ENCODE results near the gene NMNAT3.

NMNAT3 gene

DNA sequence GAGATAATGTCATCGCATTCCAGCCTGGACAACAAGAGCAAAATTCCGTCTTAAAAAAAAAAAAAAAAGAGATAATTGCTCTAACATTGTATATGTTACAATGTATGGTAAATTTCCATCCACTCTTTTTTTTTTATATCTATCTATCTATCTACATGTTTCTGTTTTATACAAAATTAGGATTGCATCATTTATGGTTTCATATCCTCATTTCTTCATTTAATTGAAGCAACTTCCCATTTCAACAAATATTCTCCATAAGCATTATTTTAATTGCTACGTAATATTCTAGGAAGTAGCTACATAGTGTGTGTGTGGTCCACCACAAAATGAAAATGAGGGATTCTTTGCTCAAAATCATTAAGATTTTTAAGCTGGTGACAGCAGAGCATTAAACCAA is 156.6 kb downstream of the NMNAT3 start:
- DNase-seq (ENCODE audit: low spot score): no peak

DNA sequence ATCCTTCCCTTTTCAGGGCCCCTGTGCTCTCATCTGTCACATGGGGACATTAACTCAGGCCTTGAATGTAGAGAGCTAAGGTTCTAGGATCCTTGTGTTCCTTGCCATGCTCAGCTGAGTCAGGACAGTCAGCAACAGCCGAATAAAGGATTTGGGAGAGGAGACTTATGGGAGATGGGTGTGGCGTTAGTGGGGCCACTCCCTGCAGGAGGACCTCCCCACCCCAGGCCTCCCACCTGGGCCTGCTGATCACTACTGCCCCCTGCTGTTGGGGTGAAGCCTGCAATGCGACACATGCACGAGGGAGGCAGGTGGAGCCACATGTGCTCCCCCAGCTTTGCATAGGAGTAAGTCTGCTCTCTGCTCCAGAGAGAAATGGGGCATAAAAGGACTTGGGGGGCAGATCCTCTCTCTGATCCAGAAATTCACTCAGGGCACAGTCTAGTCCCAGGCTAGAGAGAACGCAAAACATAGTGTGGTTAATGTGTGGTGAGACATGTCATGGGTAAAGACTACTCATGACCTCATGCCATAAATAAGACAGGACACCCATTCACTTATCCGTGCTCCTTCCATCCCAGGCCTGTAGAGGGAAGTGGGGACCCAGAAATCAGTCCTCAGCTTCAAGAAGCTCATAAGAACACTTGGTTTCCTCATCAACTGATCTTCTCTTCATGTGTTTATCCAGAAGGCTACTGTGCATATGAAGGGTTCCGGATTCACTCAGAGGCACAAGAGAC is 157.6 kb downstream of the NMNAT3 start:
- DNase-seq (ENCODE audit: low spot score): peak; percentile 70

DNA sequence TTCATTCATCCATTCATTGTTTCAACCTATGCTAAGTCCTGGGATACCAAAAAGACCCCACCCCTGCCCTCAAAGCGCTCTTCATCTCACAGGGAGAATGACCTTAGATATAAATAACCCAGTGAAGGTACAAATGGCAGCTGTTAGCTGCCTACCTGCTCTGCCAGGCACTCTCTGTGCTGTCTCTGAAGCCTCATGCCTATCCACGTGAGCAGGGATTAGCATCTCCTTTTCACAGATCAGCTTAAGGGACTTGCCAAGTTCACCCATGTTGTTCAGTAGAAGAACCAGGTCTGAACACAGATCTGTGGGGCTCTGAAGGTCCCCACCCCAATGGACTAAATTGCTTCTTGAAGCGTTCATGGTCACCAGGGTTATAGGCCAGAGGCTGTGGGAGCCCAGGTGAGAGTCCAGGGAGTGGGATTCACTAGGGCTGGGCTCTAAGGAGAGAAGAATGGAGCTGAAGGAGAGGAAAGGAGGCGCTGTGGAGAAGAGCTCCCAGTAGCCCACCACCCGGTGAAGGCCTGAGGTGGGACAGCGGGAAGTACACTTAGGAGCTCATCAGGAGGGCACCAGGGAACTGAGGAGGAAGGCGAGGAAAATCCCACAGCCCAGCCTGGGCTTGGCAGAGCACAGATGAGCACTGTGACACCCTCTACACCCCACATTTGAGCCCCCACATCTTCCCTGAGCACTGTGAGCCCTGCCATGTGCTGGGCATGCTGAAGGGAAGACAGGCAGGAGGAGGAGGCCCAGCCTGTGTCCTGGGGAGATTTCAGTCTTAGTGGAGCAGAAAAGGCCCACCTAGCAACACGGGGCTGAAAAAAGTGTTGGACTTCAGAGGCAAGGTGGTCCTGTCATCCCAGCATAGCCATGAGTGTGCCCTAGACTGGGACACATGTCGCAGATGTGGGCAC is 158.6 kb downstream of the NMNAT3 start:
- no peak for DNase-seq (ENCODE audit: low spot score)

DNA sequence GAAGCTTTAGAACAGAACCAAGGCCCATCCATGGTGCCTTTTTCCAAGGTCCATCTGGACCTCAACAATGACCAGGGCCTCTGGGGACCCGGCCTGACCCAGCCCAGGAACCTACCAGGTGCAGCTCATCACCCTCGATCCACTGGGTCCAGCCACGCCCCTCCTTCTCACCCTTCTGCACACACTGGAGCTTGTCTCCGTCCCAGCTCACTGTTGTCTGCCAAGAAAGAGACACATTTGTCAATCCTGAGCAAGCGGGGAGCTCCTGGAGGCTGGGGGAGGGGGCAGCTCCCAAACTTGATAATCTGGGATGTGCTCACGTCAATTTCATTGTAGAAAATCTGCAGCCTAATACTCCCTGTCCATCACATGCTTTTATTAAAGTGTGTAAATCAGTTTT is 159.5 kb downstream of the NMNAT3 start:
- no peak for DNase-seq (ENCODE audit: low spot score)

DNA sequence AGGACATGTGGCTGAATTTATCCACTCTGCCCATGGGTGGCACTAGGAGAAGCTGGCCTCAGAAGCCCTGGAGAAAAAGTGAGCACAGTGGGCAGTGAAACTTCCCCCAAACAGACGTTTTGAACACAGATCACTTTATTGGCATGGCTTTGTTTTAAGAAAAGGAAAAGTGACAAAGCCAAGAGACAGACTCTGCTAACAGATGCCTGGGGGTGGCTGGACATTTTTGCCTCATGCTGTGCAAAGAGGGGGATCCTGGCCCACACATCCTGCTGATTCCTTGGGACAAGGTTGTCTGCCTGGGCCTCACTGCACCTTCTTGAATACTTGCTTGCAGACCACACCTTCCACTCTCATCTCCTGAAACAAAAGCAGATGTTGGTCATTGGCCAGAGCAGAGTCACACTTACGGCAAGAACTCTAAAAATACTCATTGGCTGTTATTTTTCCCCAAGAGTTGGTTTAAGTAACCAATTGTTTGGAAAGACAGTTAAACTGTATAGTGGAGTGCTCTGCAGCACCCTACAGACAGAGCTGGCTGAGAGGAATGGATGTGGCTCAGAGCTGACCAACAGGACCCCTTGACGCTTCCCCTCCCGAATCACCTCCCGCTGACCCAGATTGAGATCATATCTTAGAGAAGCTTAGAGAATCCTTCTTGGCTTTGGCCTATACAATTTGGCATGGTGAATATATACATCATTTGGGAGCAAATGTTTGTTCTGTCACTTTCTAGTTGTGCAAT is 160.3 kb downstream of the NMNAT3 start:
- DNase-seq (ENCODE audit: low spot score): no peak

DNA sequence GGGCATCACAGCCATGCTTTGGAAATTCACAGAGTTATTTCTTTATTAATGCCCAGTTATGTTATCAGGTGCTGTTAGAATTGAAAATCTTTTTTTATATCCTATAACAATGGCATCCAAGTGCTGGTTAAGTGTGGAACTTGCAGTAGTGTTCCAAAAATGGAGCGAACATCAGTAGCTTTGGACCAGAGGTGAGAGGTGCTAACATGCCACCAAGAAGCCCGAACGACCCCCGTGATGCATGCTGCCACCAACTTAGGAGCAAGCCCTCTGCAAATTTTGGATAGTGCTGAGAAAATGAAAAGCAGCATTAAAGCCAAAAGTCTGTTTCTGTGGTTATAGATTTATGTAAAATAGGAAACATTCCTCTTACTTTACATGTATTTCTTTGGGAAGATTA is 163.0 kb downstream of the NMNAT3 start:
- DNase-seq (ENCODE audit: low spot score): no peak

Data from pons (tissue), 1 donor.